Sigmoid colon (tissue), 3 donors: ENCODE data around the gene CEL.

ENCODE experiments used
- CTCF ChIP-seq, 4 experiments: fragments of 450-650 bp in 3 of 4; fragments of 200-600 bp in 1 of 4; IDR thresholded peaks; one replicate each; pipeline ENCODE4 v1.5.1; 2016 to 2019; ENCODE audit warnings: antibody characterized with exemption in 4 of 4, mild to moderate bottlenecking in 3 of 4, moderate library complexity in 2 of 4
- POLR2A ChIP-seq, 2 donors: fragments of 450-650 bp; IDR thresholded peaks; one replicate each; pipeline ENCODE4 v1.6.1; 2016; ENCODE audit warnings: antibody characterized with exemption in 2 of 2, mild to moderate bottlenecking in 2 of 2, moderate library complexity in 2 of 2

- TF ChIP-seq CTCF (IDR thresholded peaks at IDR 0.05) (no peak), POLR2A (IDR thresholded peaks at IDR 0.05) (no peak)
Measured at GRCh38 chr9:133050781-133051180, 11.0 kb upstream of the CEL start.
